ENCODE data around the gene KANK3.

- TF ChIP-seq, protein P1, sequence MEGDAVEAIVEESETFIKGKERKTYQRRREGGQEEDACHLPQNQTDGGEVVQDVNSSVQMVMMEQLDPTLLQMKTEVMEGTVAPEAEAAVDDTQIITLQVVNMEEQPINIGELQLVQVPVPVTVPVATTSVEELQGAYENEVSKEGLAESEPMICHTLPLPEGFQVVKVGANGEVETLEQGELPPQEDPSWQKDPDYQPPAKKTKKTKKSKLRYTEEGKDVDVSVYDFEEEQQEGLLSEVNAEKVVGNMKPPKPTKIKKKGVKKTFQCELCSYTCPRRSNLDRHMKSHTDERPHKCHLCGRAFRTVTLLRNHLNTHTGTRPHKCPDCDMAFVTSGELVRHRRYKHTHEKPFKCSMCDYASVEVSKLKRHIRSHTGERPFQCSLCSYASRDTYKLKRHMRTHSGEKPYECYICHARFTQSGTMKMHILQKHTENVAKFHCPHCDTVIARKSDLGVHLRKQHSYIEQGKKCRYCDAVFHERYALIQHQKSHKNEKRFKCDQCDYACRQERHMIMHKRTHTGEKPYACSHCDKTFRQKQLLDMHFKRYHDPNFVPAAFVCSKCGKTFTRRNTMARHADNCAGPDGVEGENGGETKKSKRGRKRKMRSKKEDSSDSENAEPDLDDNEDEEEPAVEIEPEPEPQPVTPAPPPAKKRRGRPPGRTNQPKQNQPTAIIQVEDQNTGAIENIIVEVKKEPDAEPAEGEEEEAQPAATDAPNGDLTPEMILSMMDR (IDR thresholded peaks at IDR 0.05), result no peak
- no peak for TF ChIP-seq POLR2A (IDR thresholded peaks at IDR 0.05)
- no peak for TF ChIP-seq POLR2AphosphoS5 (IDR thresholded peaks at IDR 0.05)
Observed at GRCh38 chr19:8329996-8330395, 13.1 kb downstream of the KANK3 start.

Measured in transverse colon (tissue), 4 donors.